GM13976 (cell line): ENCODE data around the gene GLI1.
"Not testable (repeated sequence)": the region's sequence is repeated elsewhere in the genome, so short reads cannot be mapped to it uniquely, and the experiment has no call there.

Experiments
- DNase-seq: peaks from one replicate; pipeline ENCODE4 v3.0.0; 2012; ENCODE audit warnings: low spot score
- in situ Hi-C: fragments of 300-500 bp; cut with MboI; formaldehyde crosslinking; loops from one replicate; pipeline ENCODE4 v1.12.0; 2022; ENCODE audit warnings: low sequenced_read_pairs, mixed read lengths, inconsistent platforms; ENCODE audit not compliant: unreplicated experiment
- TF ChIP-seq, protein P1 (sequence below): IDR thresholded peaks from 2 replicates; pipeline ENCODE4 v1.5.1; 2012; ENCODE audit warnings: borderline replicate concordance, mild to moderate bottlenecking; ENCODE audit not compliant: insufficient read depth; ENCODE audit errors: extremely low read depth, missing control alignments, control extremely low read depth

GLI1 gene

DNA sequence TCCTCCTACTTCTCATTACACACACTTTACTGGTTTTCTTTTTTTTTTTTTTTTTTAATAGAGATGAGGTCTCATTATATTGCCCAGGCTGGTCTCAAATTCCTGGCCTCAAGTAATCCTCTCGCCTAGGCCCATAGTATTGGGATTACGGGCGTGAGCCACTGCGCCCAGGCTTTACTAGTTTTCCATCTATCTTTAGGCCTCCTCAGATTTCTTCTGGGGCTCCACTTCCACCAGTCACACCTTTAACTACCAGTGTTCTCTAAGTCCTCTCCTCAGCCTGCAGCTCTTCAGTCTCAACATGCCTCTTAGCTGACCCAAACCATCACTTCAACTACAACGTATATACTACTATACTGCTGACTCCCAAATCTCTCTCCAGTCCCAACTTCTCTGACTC, 39.1 kb upstream of the GLI1 start:
- no peak for DNase-seq
- in situ Hi-C loops, result no loop called here
- TF ChIP-seq, protein P1, sequence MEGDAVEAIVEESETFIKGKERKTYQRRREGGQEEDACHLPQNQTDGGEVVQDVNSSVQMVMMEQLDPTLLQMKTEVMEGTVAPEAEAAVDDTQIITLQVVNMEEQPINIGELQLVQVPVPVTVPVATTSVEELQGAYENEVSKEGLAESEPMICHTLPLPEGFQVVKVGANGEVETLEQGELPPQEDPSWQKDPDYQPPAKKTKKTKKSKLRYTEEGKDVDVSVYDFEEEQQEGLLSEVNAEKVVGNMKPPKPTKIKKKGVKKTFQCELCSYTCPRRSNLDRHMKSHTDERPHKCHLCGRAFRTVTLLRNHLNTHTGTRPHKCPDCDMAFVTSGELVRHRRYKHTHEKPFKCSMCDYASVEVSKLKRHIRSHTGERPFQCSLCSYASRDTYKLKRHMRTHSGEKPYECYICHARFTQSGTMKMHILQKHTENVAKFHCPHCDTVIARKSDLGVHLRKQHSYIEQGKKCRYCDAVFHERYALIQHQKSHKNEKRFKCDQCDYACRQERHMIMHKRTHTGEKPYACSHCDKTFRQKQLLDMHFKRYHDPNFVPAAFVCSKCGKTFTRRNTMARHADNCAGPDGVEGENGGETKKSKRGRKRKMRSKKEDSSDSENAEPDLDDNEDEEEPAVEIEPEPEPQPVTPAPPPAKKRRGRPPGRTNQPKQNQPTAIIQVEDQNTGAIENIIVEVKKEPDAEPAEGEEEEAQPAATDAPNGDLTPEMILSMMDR, result no peak

DNA sequence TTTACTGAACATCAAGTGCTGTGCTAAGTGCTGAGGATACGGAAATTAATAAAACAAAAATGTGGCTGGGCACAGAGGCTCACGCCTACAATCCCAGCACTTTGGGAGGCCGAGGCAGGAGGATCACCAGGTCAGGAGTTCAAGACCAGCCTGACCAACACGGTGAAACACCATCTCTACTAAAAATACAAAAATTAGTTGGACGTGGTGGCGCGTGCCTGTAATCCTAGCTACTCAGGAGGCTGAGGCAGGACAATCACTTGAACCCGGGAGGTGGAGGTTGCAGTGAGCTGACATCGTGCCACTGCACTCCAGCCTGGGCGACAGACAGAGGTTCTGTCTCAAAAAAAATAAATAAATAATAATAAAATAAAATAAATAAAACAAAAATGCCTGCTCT, 32.6 kb upstream of the GLI1 start:
- in situ Hi-C loops, DNase-seq: not testable (repeated sequence)

DNA sequence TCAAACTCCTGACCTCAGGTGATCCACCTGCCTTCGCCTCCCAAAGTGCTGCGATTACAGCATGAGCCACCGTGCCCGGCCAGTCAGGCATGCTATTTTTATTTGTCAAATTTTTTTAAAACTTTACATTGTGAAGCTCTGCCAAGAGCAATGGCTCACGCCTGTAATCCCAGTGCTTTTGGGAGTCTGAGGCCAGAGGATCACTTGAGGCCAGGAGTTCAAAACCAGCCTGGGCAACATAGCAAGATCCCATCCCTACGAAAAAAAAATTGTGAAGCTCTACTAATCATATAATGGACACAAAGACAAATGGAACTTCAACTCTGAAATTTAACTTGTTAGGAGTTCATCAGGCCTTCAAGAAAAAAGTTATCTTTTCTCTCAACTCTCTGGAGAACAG, 30.6 kb upstream of the GLI1 start:
- DNase-seq, result no peak
- TF ChIP-seq, protein P1, result no peak
- in situ Hi-C loops, result no loop called here

DNA sequence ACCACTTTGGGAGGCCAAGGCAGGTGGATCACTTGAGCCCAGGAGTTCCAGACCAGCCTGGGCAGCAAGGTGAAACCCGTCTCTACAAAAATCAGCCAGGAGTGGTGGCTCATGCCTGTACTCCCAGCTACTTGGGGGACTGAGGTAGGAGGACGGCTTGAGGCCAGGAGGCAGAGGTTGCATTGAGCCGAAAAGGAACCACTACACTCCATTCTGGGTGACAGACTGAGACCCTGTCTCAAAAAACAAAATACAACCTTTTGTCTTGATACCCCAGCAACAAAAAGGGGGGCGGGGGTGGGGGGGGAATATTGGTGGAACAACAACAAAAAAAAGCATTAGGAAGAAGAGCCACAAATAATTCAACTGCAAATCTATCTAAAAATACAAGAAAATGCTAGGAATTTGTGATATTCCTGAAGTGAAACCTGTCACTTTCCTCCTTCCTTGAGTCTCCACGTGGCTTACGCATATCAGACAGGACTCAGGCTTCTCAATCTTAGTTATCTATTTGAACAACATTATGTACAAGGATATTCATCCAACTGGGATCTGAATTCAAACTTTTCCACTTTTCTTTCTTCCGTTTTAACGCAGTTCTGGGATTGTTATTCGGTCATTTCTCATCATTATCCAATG, 30.0 kb upstream of the GLI1 start:
- in situ Hi-C loops, result no loop called here
- TF ChIP-seq, protein P1, result no peak
- DNase-seq, result no peak

DNA sequence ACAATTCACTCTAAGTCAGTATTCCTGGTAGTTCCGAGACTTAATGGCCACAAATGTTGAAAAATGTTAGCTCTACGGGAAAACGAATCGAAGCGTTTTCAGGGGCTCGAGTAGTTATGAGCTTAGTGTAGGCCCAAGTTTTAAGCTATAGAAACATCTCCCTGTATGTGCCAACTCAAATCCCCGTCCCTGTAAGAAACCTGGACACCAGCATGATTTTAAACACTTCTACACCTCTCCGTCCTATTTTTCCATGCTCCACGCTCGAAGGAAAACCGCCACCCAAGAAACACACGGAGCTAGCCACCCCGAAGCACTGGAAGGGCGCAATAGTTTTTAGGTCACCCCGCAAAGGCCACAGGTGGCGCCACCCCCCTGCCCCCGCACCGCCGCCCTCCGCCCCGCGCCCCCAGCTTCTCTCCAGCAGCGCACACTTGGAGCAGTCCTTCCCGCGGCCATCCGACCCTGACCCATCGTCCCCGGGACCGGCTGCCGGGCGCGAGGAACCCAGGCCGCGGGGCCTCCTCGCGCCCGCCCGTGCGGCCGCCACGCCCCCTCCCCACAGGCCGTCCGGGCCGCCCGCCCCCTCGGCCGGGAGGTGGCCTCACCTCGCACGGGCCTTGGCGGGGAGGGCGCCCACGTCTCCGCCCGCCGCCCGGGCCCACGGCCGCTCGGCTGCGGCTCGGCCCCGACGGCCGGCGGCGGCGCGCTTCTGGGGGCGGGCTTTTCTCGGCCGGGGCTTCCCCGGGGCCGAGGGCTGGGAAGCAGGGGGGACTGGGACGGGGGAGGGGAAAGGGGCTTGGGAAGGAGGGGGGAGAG, 29.3 kb upstream of the GLI1 start:
- no peak for DNase-seq
- TF ChIP-seq, protein P1, result no peak
- in situ Hi-C loops, result no loop called here

DNA sequence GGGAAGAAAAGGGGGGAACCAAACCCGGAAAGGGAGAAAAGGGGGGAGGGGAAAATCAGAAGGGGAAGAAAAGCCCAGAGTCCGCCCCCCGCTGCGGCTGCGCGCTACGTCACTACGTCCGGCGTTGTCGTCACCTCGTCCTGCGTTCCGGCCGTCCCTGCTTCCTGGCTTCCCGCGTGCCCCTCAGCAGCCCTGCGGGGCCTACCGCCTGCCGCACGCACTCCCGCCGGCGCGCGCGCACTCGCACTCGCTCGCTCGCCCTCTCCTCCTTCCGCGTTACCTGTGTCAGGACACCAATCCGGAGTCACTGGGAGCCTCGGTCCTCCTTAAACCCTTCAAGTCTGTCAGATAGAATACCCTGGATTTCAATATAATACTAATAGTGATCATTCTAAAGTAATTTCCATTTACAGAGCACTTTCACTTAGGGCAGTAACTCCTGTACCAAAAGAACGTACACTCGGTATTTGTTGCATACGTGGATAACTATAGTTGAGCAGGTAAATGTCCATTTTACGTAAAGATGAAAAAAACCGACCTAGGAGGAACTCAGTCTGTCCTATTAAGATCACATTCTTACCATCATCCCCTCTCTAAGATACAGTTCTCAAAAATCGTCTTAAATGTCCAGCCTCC, 28.5 kb upstream of the GLI1 start, which contains the start of gene R3HDM2:
Gene R3HDM2, minus strand, starts transcription at position 113 of the 636 bp plus-strand sequence. CDS start 120,615 bp downstream, outside the sequence.
- peak; percentile 98 for DNase-seq
- TF ChIP-seq, protein P1, result no peak
- in situ Hi-C loops, result no loop called here
